GM18861 (cell line): ENCODE data around the gene PRKD1.

Experiments
- ATAC-seq: cut with Tn5 transposase; IDR thresholded peaks from one replicate; pipeline ENCODE4 v1.9.1; 2021; ENCODE audit not compliant: unreplicated experiment

PRKD1 gene

GRCh38 chr14:29927376-29928116 lies at the start of gene PRKD1:
Gene PRKD1 (minus strand): TSS chr14:29927847.
- no peak for ATAC-seq

GRCh38 chr14:29971101-29971500 lies 43.5 kb upstream of the PRKD1 start:
- no peak for ATAC-seq

- ATAC-seq: no peak
Measured at GRCh38 chr14:29955087-29955486, 27.4 kb upstream of the PRKD1 start.

- ATAC-seq: no peak
Measured at GRCh38 chr14:29953501-29953900, 25.9 kb upstream of the PRKD1 start.

GRCh38 chr14:29944091-29944490 lies 16.4 kb upstream of the PRKD1 start:
- no peak for ATAC-seq

GRCh38 chr14:29941401-29941800 lies 13.8 kb upstream of the PRKD1 start:
- no peak for ATAC-seq

- no peak for ATAC-seq
Measured at GRCh38 chr14:29940482-29940881, 12.8 kb upstream of the PRKD1 start.

GRCh38 chr14:29937116-29937515 lies 9.5 kb upstream of the PRKD1 start:
- no peak for ATAC-seq

GRCh38 chr14:29930283-29930682 lies 2.6 kb upstream of the PRKD1 start:
- ATAC-seq: no peak

GRCh38 chr14:29928117-29928640 lies 532 bp upstream of the PRKD1 start:
- no peak for ATAC-seq

GRCh38 chr14:29926701-29927375 lies 809 bp downstream of the PRKD1 start:
- peak; percentile 41 for ATAC-seq

GRCh38 chr14:29926228-29926627 lies 1.4 kb downstream of the PRKD1 start:
- no peak for ATAC-seq

GRCh38 chr14:29925736-29926135 lies 1.9 kb downstream of the PRKD1 start:
- no peak for ATAC-seq

- ATAC-seq: no peak
Measured at GRCh38 chr14:29925101-29925722, 2.4 kb downstream of the PRKD1 start.

- ATAC-seq: no peak
Measured at GRCh38 chr14:29919845-29920244, 7.8 kb downstream of the PRKD1 start.

GRCh38 chr14:29918981-29919380 lies 8.7 kb downstream of the PRKD1 start:
- ATAC-seq: no peak

GRCh38 chr14:29913566-29913965 lies 14.1 kb downstream of the PRKD1 start:
- no peak for ATAC-seq

GRCh38 chr14:29911810-29912209 lies 15.8 kb downstream of the PRKD1 start:
- ATAC-seq: no peak

GRCh38 chr14:29908652-29909577 lies 18.7 kb downstream of the PRKD1 start:
- ATAC-seq: no peak

GRCh38 chr14:29906256-29906870 lies 21.3 kb downstream of the PRKD1 start:
- ATAC-seq: no peak
